HFF-Myc (cell line): ENCODE measurements around the gene EPHB2.

Source experiments
- DNase-seq: peaks from one replicate; pipeline ENCODE4 v3.0.0-alpha.2; 2011; ENCODE audit warnings: low read depth; ENCODE audit errors: extremely low read depth
- H3K4me3 ChIP-seq: replicated peaks from 2 replicates; pipeline ENCODE4 v1.5.1; 2011; ENCODE audit warnings: low read depth, mild to moderate bottlenecking, control low read depth, low read length
- CTCF ChIP-seq: IDR thresholded peaks from 2 replicates; pipeline ENCODE4 v1.5.1; 2012; ENCODE audit warnings: mild to moderate bottlenecking, low read depth, low read length, control low read depth; ENCODE audit errors: missing control alignments

The EPHB2 gene

GRCh38 chr1:22775478-22775877 lies 64.8 kb downstream of the EPHB2 start:
- DNase-seq = no peak
- H3K4me3 ChIP-seq = no peak overlapping the region
- TF ChIP-seq CTCF = no peak

GRCh38 chr1:22776035-22776613 lies 65.5 kb downstream of the EPHB2 start:
- H3K4me3 ChIP-seq = no peak overlapping the region
- no peak for TF ChIP-seq CTCF
- DNase-seq = no peak

GRCh38 chr1:22777388-22778057 lies 66.9 kb downstream of the EPHB2 start:
- no peak overlapping the region for H3K4me3 ChIP-seq
- TF ChIP-seq CTCF = no peak
- no peak for DNase-seq

- TF ChIP-seq CTCF = no peak
- no peak for DNase-seq
Measured at GRCh38 chr1:22778408-22778807, 67.8 kb downstream of the EPHB2 start.

GRCh38 chr1:22778862-22779520 lies 68.4 kb downstream of the EPHB2 start:
- no peak for TF ChIP-seq CTCF
- no peak for DNase-seq
- H3K4me3 ChIP-seq = no peak overlapping the region

More at GRCh38 chr1:22778408-22778807, 67.8 kb downstream of the EPHB2 start:
- no peak overlapping the region for H3K4me3 ChIP-seq

- no peak for DNase-seq
- TF ChIP-seq CTCF = no peak
- H3K4me3 ChIP-seq = no peak overlapping the region
Measured at GRCh38 chr1:22780696-22781095, 70.1 kb downstream of the EPHB2 start.
